ENCODE measurements around the gene KLHL34.

The KLHL34 gene

DNA sequence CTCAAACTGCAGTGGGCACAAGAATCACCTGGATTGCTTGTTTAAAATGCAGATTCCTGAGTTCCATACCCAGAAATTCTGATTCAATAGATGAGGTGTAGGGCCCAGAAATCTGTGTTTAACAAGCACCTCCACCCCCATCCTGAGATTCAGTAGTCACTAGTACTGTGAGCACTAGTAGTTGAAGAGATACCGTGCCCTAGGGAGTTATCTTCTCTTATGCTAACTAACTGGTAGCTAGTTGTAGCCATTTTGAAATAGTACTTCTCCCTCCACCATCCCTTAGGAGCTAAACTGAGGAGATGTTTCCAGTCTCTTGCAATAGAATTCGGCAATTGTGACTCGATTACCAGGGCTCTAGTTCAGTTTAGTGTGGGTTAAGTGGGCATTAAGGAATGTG, 18.4 kb downstream of the KLHL34 start:
- TF ChIP-seq, protein P1, sequence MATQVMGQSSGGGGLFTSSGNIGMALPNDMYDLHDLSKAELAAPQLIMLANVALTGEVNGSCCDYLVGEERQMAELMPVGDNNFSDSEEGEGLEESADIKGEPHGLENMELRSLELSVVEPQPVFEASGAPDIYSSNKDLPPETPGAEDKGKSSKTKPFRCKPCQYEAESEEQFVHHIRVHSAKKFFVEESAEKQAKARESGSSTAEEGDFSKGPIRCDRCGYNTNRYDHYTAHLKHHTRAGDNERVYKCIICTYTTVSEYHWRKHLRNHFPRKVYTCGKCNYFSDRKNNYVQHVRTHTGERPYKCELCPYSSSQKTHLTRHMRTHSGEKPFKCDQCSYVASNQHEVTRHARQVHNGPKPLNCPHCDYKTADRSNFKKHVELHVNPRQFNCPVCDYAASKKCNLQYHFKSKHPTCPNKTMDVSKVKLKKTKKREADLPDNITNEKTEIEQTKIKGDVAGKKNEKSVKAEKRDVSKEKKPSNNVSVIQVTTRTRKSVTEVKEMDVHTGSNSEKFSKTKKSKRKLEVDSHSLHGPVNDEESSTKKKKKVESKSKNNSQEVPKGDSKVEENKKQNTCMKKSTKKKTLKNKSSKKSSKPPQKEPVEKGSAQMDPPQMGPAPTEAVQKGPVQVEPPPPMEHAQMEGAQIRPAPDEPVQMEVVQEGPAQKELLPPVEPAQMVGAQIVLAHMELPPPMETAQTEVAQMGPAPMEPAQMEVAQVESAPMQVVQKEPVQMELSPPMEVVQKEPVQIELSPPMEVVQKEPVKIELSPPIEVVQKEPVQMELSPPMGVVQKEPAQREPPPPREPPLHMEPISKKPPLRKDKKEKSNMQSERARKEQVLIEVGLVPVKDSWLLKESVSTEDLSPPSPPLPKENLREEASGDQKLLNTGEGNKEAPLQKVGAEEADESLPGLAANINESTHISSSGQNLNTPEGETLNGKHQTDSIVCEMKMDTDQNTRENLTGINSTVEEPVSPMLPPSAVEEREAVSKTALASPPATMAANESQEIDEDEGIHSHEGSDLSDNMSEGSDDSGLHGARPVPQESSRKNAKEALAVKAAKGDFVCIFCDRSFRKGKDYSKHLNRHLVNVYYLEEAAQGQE (IDR thresholded peaks at IDR 0.05; ENCODE audit: insufficient read depth in 1 of 2, low read depth in 2 of 2, low read length in 2 of 2): no peak
- no peak for TF ChIP-seq POLR2AphosphoS5 (IDR thresholded peaks at IDR 0.05; ENCODE audit: low read depth, low read length)
- no peak for TF ChIP-seq SIN3A (IDR thresholded peaks at IDR 0.05; ENCODE audit: borderline replicate concordance, insufficient read depth, low read length)
- no peak for TF ChIP-seq TAF1 (IDR thresholded peaks at IDR 0.05; ENCODE audit: borderline replicate concordance, insufficient read depth, low read length)
- no peak for TF ChIP-seq FOXP2 (optimal IDR thresholded peaks at IDR 0.05; ENCODE audit: borderline replicate concordance, extremely low read depth, extremely low read length, insufficient read depth)

DNA sequence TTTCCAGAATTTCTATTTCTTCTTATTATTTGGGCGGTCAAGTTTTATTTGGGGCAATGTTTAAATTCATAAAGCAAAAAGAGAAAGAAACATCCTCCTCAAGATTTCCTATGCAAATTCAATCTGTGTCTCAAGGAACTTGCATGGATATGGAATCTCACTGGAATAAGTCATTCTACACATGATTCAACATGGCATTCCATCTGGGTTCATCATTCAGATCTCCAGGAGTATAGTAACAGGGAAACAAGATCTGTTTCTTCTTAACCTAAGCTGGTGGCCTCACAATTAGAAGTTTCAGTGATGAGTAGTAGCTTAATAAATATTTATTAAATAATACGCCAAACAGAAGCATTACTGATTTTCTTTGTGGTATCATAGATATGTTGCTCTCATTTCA, 19.8 kb downstream of the KLHL34 start:
- TF ChIP-seq POLR2AphosphoS5 (IDR thresholded peaks at IDR 0.05; ENCODE audit: low read depth, low read length) (no peak), SIN3A (IDR thresholded peaks at IDR 0.05; ENCODE audit: borderline replicate concordance, insufficient read depth, low read length) (no peak), TAF1 (IDR thresholded peaks at IDR 0.05; ENCODE audit: borderline replicate concordance, insufficient read depth, low read length) (no peak), FOXP2 (optimal IDR thresholded peaks at IDR 0.05; ENCODE audit: borderline replicate concordance, extremely low read depth, extremely low read length, insufficient read depth) (no peak)
- TF ChIP-seq, protein P1 (IDR thresholded peaks at IDR 0.05; ENCODE audit: insufficient read depth in 1 of 2, low read depth in 2 of 2, low read length in 2 of 2): no peak

DNA sequence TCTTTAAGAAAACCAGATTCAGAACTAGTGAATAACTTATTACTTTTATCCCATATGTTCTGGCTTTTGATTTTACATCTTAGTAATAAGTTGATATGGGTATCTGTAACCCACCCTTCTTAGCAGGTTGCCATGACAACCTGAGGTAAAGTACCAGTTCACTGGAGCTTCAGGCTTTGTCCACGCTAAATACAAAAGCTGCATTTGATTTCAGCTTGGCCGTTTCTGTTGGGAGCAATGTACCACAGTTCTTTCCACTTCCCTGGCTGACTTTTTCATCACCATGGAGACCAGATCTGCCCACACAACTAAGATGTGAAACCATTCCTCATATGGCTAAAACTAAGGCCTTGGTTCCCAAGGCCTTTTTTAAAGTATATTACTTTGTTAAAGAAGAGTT, 26.1 kb downstream of the KLHL34 start:
- TF ChIP-seq, protein P1 (IDR thresholded peaks at IDR 0.05; ENCODE audit: insufficient read depth in 1 of 2, low read depth in 2 of 2, low read length in 2 of 2): no peak
- TF ChIP-seq POLR2AphosphoS5 (IDR thresholded peaks at IDR 0.05; ENCODE audit: low read depth, low read length) (no peak), FOXP2 (optimal IDR thresholded peaks at IDR 0.05; ENCODE audit: borderline replicate concordance, extremely low read depth, extremely low read length, insufficient read depth) (no peak), SIN3A (IDR thresholded peaks at IDR 0.05; ENCODE audit: borderline replicate concordance, insufficient read depth, low read length) (no peak), TAF1 (IDR thresholded peaks at IDR 0.05; ENCODE audit: borderline replicate concordance, insufficient read depth, low read length) (no peak)

DNA sequence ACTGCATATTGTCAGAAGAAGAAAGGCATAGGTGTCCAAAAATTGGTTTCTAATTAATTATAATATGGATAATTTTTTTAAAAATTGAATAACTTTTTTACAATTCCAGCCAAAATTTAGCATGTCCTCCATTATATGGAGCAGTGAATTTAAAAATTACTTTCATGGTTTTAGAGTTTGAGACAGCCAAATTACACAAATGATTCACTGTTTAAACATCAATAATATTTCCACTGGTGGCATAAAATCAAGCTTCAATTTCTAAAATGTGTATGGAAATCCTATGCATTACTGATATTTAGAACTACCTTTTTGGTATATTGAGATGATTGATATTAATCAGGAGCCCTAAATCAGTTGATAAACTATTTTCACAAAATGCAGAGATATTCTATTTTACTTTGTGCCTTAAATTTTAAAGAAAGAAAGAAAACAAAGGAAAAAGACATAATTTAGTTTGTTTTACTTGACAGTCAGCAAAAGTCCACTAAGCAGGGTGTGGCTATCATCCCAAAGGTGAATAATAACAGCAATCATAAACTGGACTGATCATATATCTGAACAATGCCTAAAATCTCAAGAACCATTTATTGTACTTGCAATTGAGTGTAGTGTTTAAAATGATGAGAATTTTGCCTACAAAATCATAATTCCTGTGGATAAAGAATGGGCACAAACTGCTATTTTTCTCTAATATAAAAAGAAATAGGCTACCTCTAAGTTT, 34.2 kb downstream of the KLHL34 start:
- TF ChIP-seq, protein P1 (IDR thresholded peaks at IDR 0.05; ENCODE audit: insufficient read depth in 1 of 2, low read depth in 2 of 2, low read length in 2 of 2): no peak
- TF ChIP-seq POLR2AphosphoS5 (IDR thresholded peaks at IDR 0.05; ENCODE audit: low read depth, low read length): no peak
- no peak for TF ChIP-seq TAF1 (IDR thresholded peaks at IDR 0.05; ENCODE audit: borderline replicate concordance, insufficient read depth, low read length)
- no peak for TF ChIP-seq FOXP2 (optimal IDR thresholded peaks at IDR 0.05; ENCODE audit: borderline replicate concordance, extremely low read depth, extremely low read length, insufficient read depth)
- TF ChIP-seq SIN3A (IDR thresholded peaks at IDR 0.05; ENCODE audit: borderline replicate concordance, insufficient read depth, low read length): no peak
